A673 (cell line): ENCODE results near the gene WIF1.

ENCODE experiments used
- EZH2 ChIP-seq: fragments of 200-600 bp; sonication (generic); IDR thresholded peaks from 2 replicates; pipeline ENCODE4 v1.6.1; 2017; ENCODE audit warnings: borderline replicate concordance, low read depth, mild to moderate bottlenecking, mixed read lengths, antibody characterized with exemption, low read length; ENCODE audit not compliant: poor library complexity, severe bottlenecking
- TF ChIP-seq, protein P1 (sequence below): fragments of 300-800, 200-600 bp; sonication (generic); conservative IDR thresholded peaks from 2 replicates; pipeline ENCODE4 v1.5.1; 2017; ENCODE audit warnings: low read depth, mild to moderate bottlenecking, antibody characterized with exemption, low read length, moderate library complexity, mixed read lengths

DNA sequence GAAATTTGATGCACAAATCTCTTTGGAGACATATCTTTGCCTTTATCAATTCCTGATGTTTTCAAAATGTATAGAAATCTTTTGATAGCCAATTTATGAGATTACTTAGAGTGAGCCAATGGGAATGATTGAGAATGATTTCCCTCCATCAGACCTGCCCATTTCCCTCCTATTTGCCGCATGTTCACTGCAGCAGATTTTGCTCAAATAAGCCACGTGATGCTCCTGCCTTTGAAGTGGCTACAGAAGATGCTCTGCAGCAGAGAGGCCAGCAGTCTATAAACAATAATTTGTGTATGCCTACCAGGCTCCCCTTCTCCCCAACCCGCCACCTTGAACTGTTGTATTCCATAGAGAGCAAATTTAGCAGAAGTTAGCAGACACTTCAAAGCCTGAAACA is 21.9 kb downstream of the WIF1 start:
- TF ChIP-seq, protein P1, sequence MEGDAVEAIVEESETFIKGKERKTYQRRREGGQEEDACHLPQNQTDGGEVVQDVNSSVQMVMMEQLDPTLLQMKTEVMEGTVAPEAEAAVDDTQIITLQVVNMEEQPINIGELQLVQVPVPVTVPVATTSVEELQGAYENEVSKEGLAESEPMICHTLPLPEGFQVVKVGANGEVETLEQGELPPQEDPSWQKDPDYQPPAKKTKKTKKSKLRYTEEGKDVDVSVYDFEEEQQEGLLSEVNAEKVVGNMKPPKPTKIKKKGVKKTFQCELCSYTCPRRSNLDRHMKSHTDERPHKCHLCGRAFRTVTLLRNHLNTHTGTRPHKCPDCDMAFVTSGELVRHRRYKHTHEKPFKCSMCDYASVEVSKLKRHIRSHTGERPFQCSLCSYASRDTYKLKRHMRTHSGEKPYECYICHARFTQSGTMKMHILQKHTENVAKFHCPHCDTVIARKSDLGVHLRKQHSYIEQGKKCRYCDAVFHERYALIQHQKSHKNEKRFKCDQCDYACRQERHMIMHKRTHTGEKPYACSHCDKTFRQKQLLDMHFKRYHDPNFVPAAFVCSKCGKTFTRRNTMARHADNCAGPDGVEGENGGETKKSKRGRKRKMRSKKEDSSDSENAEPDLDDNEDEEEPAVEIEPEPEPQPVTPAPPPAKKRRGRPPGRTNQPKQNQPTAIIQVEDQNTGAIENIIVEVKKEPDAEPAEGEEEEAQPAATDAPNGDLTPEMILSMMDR = no peak
- TF ChIP-seq EZH2 = no peak
